ENCODE measurements around the gene LGALS4.
"Not testable (repeated sequence)": the region's sequence is repeated elsewhere in the genome, so short reads cannot be mapped to it uniquely, and the experiment has no call there.

The LGALS4 gene

GRCh38 chr19:38816131-38816750 is 3.5 kb upstream of the LGALS4 start:
- no peak for TF ChIP-seq CTCF (IDR thresholded peaks at IDR 0.05; ENCODE audit: control insufficient read depth, insufficient read depth, low read depth, low read length, missing control alignments)
- H3K4me3 ChIP-seq (ENCODE audit: control insufficient read depth, low read depth, low read length): no peak overlapping the region
- DNase-seq (ENCODE audit: low read depth): no peak

GRCh38 chr19:38815059-38816001 is 2.6 kb upstream of the LGALS4 start:
- no peak overlapping the region for H3K4me3 ChIP-seq (ENCODE audit: control insufficient read depth, low read depth, low read length)
- TF ChIP-seq CTCF (IDR thresholded peaks at IDR 0.05; ENCODE audit: control insufficient read depth, insufficient read depth, low read depth, low read length, missing control alignments): no peak
- DNase-seq (ENCODE audit: low read depth): no peak

- not testable (repeated sequence) for DNase-seq (ENCODE audit: low read depth); H3K4me3 ChIP-seq (ENCODE audit: control insufficient read depth, low read depth, low read length)
Measured at GRCh38 chr19:38813932-38814331, 1.2 kb upstream of the LGALS4 start.

- no peak for DNase-seq (ENCODE audit: low read depth)
- no peak for TF ChIP-seq CTCF (IDR thresholded peaks at IDR 0.05; ENCODE audit: control insufficient read depth, insufficient read depth, low read depth, low read length, missing control alignments)
- no peak overlapping the region for H3K4me3 ChIP-seq (ENCODE audit: control insufficient read depth, low read depth, low read length)
Measured at GRCh38 chr19:38813323-38813722, 578 bp upstream of the LGALS4 start.

- DNase-seq (ENCODE audit: low read depth): no peak
- no peak for TF ChIP-seq CTCF (IDR thresholded peaks at IDR 0.05; ENCODE audit: control insufficient read depth, insufficient read depth, low read depth, low read length, missing control alignments)
- no peak overlapping the region for H3K4me3 ChIP-seq (ENCODE audit: control insufficient read depth, low read depth, low read length)
Measured at GRCh38 chr19:38812009-38812840, 520 bp downstream of the LGALS4 start.

- no peak for TF ChIP-seq CTCF (IDR thresholded peaks at IDR 0.05; ENCODE audit: control insufficient read depth, insufficient read depth, low read depth, low read length, missing control alignments)
- DNase-seq (ENCODE audit: low read depth): no peak
- no peak overlapping the region for H3K4me3 ChIP-seq (ENCODE audit: control insufficient read depth, low read depth, low read length)
Measured at GRCh38 chr19:38809592-38810252, 3.0 kb downstream of the LGALS4 start.
